ENCODE results near the gene RNF220.

- TF ChIP-seq CTCF (tag by site-specific recombination; IDR thresholded peaks at IDR 0.05) (no peak), SCRT1 (tag by site-specific recombination; IDR thresholded peaks at IDR 0.05; ENCODE audit: borderline replicate concordance) (no peak), BCL11A (tag by site-specific recombination; IDR thresholded peaks at IDR 0.05; ENCODE audit: low read depth) (no peak), REST (tag by site-specific recombination; IDR thresholded peaks at IDR 0.05) (no peak), ZSCAN16 (tag by site-specific recombination; IDR thresholded peaks at IDR 0.05) (no peak), HOXC10 (CRISPR knock-in tag; IDR thresholded peaks at IDR 0.05) (no peak), ZNF777 (tag by site-specific recombination; IDR thresholded peaks at IDR 0.05; ENCODE audit: borderline replicate concordance) (no peak), ZNF140 (tag by site-specific recombination; IDR thresholded peaks at IDR 0.05) (no peak), KLF9 (tag by site-specific recombination; IDR thresholded peaks at IDR 0.05; ENCODE audit: low read depth) (no peak)
These were observed 231.1 kb downstream of the RNF220 start for GRCh38 chr1:44636083-44636687.
